Measurements from ENCODE around the gene MARCHF4. TPM values are rescaled to one million over a fixed set of nuclear protein-coding genes. Genes with fewer than 3 reads are reported as not detected.

The MARCHF4 gene, protein sequence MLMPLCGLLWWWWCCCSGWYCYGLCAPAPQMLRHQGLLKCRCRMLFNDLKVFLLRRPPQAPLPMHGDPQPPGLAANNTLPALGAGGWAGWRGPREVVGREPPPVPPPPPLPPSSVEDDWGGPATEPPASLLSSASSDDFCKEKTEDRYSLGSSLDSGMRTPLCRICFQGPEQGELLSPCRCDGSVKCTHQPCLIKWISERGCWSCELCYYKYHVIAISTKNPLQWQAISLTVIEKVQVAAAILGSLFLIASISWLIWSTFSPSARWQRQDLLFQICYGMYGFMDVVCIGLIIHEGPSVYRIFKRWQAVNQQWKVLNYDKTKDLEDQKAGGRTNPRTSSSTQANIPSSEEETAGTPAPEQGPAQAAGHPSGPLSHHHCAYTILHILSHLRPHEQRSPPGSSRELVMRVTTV
- total RNA-seq, result 2.0 and 2.2 TPM in 2 replicates
- long read RNA-seq, result 0 reads

DNA sequence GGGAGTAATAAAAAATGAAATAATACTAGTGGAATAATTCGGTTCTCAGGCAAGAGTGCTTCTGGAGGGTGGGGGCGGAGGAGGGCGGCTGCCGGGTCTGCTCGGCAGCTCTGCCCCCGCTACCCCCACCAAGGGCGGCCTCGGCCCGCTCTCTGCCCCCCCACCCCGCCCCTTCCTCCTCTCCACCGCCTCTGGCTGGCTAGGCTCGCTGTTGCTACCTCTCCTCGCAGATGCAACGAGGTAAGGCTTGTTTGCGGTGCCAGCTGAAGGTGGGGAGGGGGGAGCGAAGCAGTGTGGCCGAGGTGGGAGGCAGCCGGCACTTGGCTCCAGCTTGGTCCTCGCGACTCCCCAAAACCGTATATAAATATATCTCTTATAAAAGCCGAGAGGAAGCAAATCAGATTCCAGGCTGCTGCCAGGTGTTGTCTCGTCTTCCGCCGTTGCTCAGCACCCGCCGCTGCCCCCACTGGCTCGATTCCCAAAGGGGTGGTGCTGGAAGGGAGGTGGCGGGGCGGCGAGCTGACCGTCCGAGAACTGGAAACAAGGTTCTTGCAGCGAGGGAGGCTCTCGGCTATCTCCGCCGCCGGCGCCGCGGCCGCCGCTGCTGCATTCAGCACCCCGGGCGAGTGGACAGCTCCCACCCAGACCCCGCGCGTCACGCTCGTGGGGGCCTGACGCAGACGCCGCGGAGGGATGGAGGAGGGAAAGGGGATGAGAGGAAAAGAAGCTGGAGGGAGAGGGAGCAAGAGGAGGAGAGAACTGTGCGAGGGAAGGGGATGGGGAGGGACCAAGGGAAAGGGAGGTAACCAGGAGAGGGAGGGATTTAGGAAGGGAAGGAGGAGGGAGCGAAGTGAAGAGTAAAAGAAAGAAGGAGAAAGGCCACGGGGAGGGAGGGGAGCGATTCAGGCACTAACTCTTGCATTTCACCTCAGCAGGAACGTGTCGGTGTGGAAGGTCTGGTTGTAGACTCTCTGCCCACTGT is at the start of gene MARCHF4:
Gene MARCHF4, minus strand, starts transcription at position 763 of the 982 bp plus-strand sequence. CDS start 2,223 bp downstream, outside the sequence.
- no peak for TF ChIP-seq CTCF (IDR thresholded peaks at IDR 0.05; ENCODE audit: unreplicated experiment)
- Mint-ChIP-seq H3K4me1 (ENCODE audit: low read depth) (peaks cover 5% of the 10 kb centered on the region), H3K27ac (no peak within 1 kb of the TSS), H3K9me3 (ENCODE audit: low read depth) (no peaks in the 10 kb centered on the region), H3K27me3 (peaks cover 78% of the 10 kb centered on the region), H3K4me3 (ENCODE audit: low read depth) (peak within 1 kb of the TSS; percentile 58), H3K36me3 (ENCODE audit: insufficient read depth) (no peaks in the 10 kb centered on the region)
- peak; percentile 79 for DNase-seq (ENCODE audit: low spot score, unreplicated experiment)

DNA sequence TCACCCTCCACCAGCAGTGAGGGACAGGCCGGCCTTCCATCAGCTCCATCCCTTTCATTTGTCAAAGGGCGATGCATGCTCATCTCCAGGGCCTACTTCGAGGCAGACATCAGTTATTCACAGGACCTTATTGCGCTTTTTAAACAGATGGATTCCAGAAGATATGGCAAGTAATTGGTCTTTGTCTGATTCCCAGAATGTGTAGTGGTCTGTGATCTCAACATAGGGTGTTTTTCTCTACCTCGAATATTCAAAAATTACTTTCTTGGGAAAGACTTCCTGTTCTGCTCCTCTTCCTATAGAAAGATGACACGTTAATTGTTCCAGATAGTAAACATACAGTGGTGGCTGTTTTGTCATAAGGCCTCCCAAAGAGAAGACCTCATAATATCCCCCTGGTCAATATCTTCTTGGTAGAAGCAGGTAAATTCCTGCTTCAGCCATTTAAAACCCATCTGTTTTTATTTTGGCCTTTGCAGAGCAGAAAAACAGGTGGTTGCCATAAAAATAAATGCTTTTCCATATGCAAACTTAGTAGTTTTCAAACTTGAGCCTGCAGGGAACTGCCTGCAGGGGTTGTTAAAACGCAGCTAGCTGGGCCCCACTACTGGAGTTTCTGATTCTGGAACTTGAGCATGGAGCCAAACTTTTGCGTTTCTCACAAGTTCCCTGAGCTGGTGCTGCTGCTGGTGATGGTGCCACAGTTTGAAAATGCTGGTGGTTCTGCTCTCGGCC is 48.3 kb upstream of the MARCHF4 start:
- no peak for DNase-seq (ENCODE audit: low spot score, unreplicated experiment)
- no peaks in the 10 kb centered on the region for H3K27me3 Mint-ChIP-seq
- no peaks in the 10 kb centered on the region for H3K4me1 Mint-ChIP-seq (ENCODE audit: low read depth)
- H3K27ac Mint-ChIP-seq, result no peak overlapping the region
- H3K4me3 Mint-ChIP-seq (ENCODE audit: low read depth), result no peak overlapping the region
- no peaks in the 10 kb centered on the region for H3K9me3 Mint-ChIP-seq (ENCODE audit: low read depth)
- H3K36me3 Mint-ChIP-seq (ENCODE audit: insufficient read depth), result peaks cover 34% of the 10 kb centered on the region
- TF ChIP-seq CTCF (IDR thresholded peaks at IDR 0.05; ENCODE audit: unreplicated experiment), result no peak

- no peak overlapping the region for H3K4me3 Mint-ChIP-seq (ENCODE audit: low read depth)
- TF ChIP-seq CTCF (IDR thresholded peaks at IDR 0.05; ENCODE audit: unreplicated experiment), result no peak
- no peaks in the 10 kb centered on the region for H3K9me3 Mint-ChIP-seq (ENCODE audit: low read depth)
- H3K27ac Mint-ChIP-seq, result no peak overlapping the region
- H3K27me3 Mint-ChIP-seq, result no peaks in the 10 kb centered on the region
- H3K36me3 Mint-ChIP-seq (ENCODE audit: insufficient read depth), result peaks cover 26% of the 10 kb centered on the region
- no peak for DNase-seq (ENCODE audit: low spot score, unreplicated experiment)
- no peaks in the 10 kb centered on the region for H3K4me1 Mint-ChIP-seq (ENCODE audit: low read depth)
Observed at GRCh38 chr2:216418981-216419380, 46.7 kb upstream of the MARCHF4 start.

- H3K36me3 Mint-ChIP-seq (ENCODE audit: insufficient read depth), result peaks cover 12% of the 10 kb centered on the region
- DNase-seq (ENCODE audit: low spot score, unreplicated experiment), result no peak
- TF ChIP-seq CTCF (IDR thresholded peaks at IDR 0.05; ENCODE audit: unreplicated experiment), result no peak
- H3K9me3 Mint-ChIP-seq (ENCODE audit: low read depth), result no peaks in the 10 kb centered on the region
- H3K27ac Mint-ChIP-seq, result no peak overlapping the region
- H3K27me3 Mint-ChIP-seq, result no peaks in the 10 kb centered on the region
- H3K4me1 Mint-ChIP-seq (ENCODE audit: low read depth), result peaks cover 2% of the 10 kb centered on the region
- no peak overlapping the region for H3K4me3 Mint-ChIP-seq (ENCODE audit: low read depth)
Observed at GRCh38 chr2:216416571-216417307, 44.5 kb upstream of the MARCHF4 start.

Measured in progenitor cell of endocrine pancreas (in vitro differentiated cells).